ENCODE data around the gene DEDD. TPM values are rescaled to one million over a fixed set of nuclear protein-coding genes. Genes with fewer than 3 reads are reported as not detected.

Gene DEDD
- total and polyA plus RNA-seq, 2 experiments from 2014 or later, result 22.8 to 35.3 TPM

- TF ChIP-seq, protein P1, sequence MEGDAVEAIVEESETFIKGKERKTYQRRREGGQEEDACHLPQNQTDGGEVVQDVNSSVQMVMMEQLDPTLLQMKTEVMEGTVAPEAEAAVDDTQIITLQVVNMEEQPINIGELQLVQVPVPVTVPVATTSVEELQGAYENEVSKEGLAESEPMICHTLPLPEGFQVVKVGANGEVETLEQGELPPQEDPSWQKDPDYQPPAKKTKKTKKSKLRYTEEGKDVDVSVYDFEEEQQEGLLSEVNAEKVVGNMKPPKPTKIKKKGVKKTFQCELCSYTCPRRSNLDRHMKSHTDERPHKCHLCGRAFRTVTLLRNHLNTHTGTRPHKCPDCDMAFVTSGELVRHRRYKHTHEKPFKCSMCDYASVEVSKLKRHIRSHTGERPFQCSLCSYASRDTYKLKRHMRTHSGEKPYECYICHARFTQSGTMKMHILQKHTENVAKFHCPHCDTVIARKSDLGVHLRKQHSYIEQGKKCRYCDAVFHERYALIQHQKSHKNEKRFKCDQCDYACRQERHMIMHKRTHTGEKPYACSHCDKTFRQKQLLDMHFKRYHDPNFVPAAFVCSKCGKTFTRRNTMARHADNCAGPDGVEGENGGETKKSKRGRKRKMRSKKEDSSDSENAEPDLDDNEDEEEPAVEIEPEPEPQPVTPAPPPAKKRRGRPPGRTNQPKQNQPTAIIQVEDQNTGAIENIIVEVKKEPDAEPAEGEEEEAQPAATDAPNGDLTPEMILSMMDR (conservative IDR thresholded peaks at IDR 0.05; ENCODE audit: low read depth in 2 of 2), result peak; percentile 65 to 78
Observed at GRCh38 chr1:161071886-161072371, 60.5 kb downstream of the DEDD start (continued).

Small RNA genes lying within 50 kb of the gene (small RNA-seq; reads per million reads assigned to genes)
- gene RF01225 (ENCODE audit: low replicate concordance), result not detected

Other genes starting within 250 kb of the DEDD start
- gene ITLN1, start 247.5 kb downstream of the DEDD start, total RNA-seq (2014; rRNA removed; shearing (Covaris generic)), result not detected in 2 replicates
- not detected in 2 replicates for gene ITLN1, start 247.5 kb downstream of the DEDD start, polyA plus RNA-seq (2016; fragmentation: Nextera tagmentation; extraction: Ambion mirVana)
- gene ITLN2, start 177.9 kb downstream of the DEDD start, total RNA-seq (2014; rRNA removed; shearing (Covaris generic)), result 7.0 and 12.8 TPM in 2 replicates
- gene ITLN2, start 177.9 kb downstream of the DEDD start, polyA plus RNA-seq (2016; fragmentation: Nextera tagmentation; extraction: Ambion mirVana), result 7.2 and 8.0 TPM in 2 replicates
- 169 and 194 TPM in 2 replicates for gene F11R, start 111.5 kb downstream of the DEDD start, total RNA-seq (2014; rRNA removed; shearing (Covaris generic))
- 51.0 and 51.8 TPM in 2 replicates for gene F11R, start 111.5 kb downstream of the DEDD start, polyA plus RNA-seq (2016; fragmentation: Nextera tagmentation; extraction: Ambion mirVana)
- gene TSTD1, start 93.7 kb downstream of the DEDD start, total RNA-seq (2014; rRNA removed; shearing (Covaris generic)), result 94.9 and 102 TPM in 2 replicates
- gene TSTD1, start 93.7 kb downstream of the DEDD start, polyA plus RNA-seq (2016; fragmentation: Nextera tagmentation; extraction: Ambion mirVana), result 244 and 257 TPM in 2 replicates
- 71.7 and 74.8 TPM in 2 replicates for gene USF1, start 86.7 kb downstream of the DEDD start, total RNA-seq (2014; rRNA removed; shearing (Covaris generic))
- 23.6 and 23.8 TPM in 2 replicates for gene USF1, start 86.7 kb downstream of the DEDD start, polyA plus RNA-seq (2016; fragmentation: Nextera tagmentation; extraction: Ambion mirVana)
- gene ARHGAP30, start 62.8 kb downstream of the DEDD start, total RNA-seq (2014; rRNA removed; shearing (Covaris generic)), result 0.19 TPM in 1 of 2 replicates, not detected in the other
- gene ARHGAP30, start 62.8 kb downstream of the DEDD start, polyA plus RNA-seq (2016; fragmentation: Nextera tagmentation; extraction: Ambion mirVana), result 0.45 and 1.0 TPM in 2 replicates
- gene NECTIN4, start 43.1 kb downstream of the DEDD start, total RNA-seq (2014; rRNA removed; shearing (Covaris generic)), result not detected in 2 replicates
- gene NECTIN4, start 43.1 kb downstream of the DEDD start, polyA plus RNA-seq (2016; fragmentation: Nextera tagmentation; extraction: Ambion mirVana), result 0.16 and 0.42 TPM in 2 replicates
- gene KLHDC9, start 34.3 kb downstream of the DEDD start, total RNA-seq (2014; rRNA removed; shearing (Covaris generic)), result 5.6 and 6.3 TPM in 2 replicates
- 6.6 and 7.2 TPM in 2 replicates for gene KLHDC9, start 34.3 kb downstream of the DEDD start, polyA plus RNA-seq (2016; fragmentation: Nextera tagmentation; extraction: Ambion mirVana)
- 19.7 and 45.6 TPM in 2 replicates for gene PFDN2, start 14.6 kb downstream of the DEDD start, total RNA-seq (2014; rRNA removed; shearing (Covaris generic))
- gene PFDN2, start 14.6 kb downstream of the DEDD start, polyA plus RNA-seq (2016; fragmentation: Nextera tagmentation; extraction: Ambion mirVana), result 352 and 395 TPM in 2 replicates
- gene NIT1, start 14.6 kb downstream of the DEDD start, total RNA-seq (2014; rRNA removed; shearing (Covaris generic)), result 29.7 and 35.9 TPM in 2 replicates
- 38.0 and 43.0 TPM in 2 replicates for gene NIT1, start 14.6 kb downstream of the DEDD start, polyA plus RNA-seq (2016; fragmentation: Nextera tagmentation; extraction: Ambion mirVana)
- 41.4 and 57.5 TPM in 2 replicates for gene UFC1, start 21.3 kb upstream of the DEDD start, total RNA-seq (2014; rRNA removed; shearing (Covaris generic))
- 74.5 and 77.0 TPM in 2 replicates for gene UFC1, start 21.3 kb upstream of the DEDD start, polyA plus RNA-seq (2016; fragmentation: Nextera tagmentation; extraction: Ambion mirVana)
- gene USP21, start 26.8 kb upstream of the DEDD start, total RNA-seq (2014; rRNA removed; shearing (Covaris generic)), result 17.0 and 25.6 TPM in 2 replicates
- gene USP21, start 26.8 kb upstream of the DEDD start, polyA plus RNA-seq (2016; fragmentation: Nextera tagmentation; extraction: Ambion mirVana), result 17.9 and 20.0 TPM in 2 replicates
- gene PPOX, start 33.8 kb upstream of the DEDD start, total RNA-seq (2014; rRNA removed; shearing (Covaris generic)), result 24.7 and 26.5 TPM in 2 replicates
- 39.6 and 46.2 TPM in 2 replicates for gene PPOX, start 33.8 kb upstream of the DEDD start, polyA plus RNA-seq (2016; fragmentation: Nextera tagmentation; extraction: Ambion mirVana)
- gene B4GALT3, start 44.8 kb upstream of the DEDD start, total RNA-seq (2014; rRNA removed; shearing (Covaris generic)), result 32.4 and 35.8 TPM in 2 replicates
- 23.3 and 24.2 TPM in 2 replicates for gene B4GALT3, start 44.8 kb upstream of the DEDD start, polyA plus RNA-seq (2016; fragmentation: Nextera tagmentation; extraction: Ambion mirVana)
- gene ADAMTS4, start 66.4 kb upstream of the DEDD start, total RNA-seq (2014; rRNA removed; shearing (Covaris generic)), result 4.7 and 5.2 TPM in 2 replicates
- 1.3 and 1.7 TPM in 2 replicates for gene ADAMTS4, start 66.4 kb upstream of the DEDD start, polyA plus RNA-seq (2016; fragmentation: Nextera tagmentation; extraction: Ambion mirVana)
- 94.7 and 131 TPM in 2 replicates for gene NDUFS2, start 69.7 kb upstream of the DEDD start, total RNA-seq (2014; rRNA removed; shearing (Covaris generic))
- 54.0 and 56.7 TPM in 2 replicates for gene NDUFS2, start 69.7 kb upstream of the DEDD start, polyA plus RNA-seq (2016; fragmentation: Nextera tagmentation; extraction: Ambion mirVana)
- gene FCER1G, start 82.6 kb upstream of the DEDD start, total RNA-seq (2014; rRNA removed; shearing (Covaris generic)), result 0.74 TPM in 1 of 2 replicates, not detected in the other
- 0.57 and 1.1 TPM in 2 replicates for gene FCER1G, start 82.6 kb upstream of the DEDD start, polyA plus RNA-seq (2016; fragmentation: Nextera tagmentation; extraction: Ambion mirVana)
- not detected in 2 replicates for gene APOA2, start 91.0 kb upstream of the DEDD start, total RNA-seq (2014; rRNA removed; shearing (Covaris generic))
- gene APOA2, start 91.0 kb upstream of the DEDD start, polyA plus RNA-seq (2016; fragmentation: Nextera tagmentation; extraction: Ambion mirVana), result 2.7 TPM in 1 of 2 replicates, not detected in the other
- 12.9 and 22.3 TPM in 2 replicates for gene TOMM40L, start 93.4 kb upstream of the DEDD start, total RNA-seq (2014; rRNA removed; shearing (Covaris generic))
- 5.9 and 6.8 TPM in 2 replicates for gene TOMM40L, start 93.4 kb upstream of the DEDD start, polyA plus RNA-seq (2016; fragmentation: Nextera tagmentation; extraction: Ambion mirVana)
- not detected in 2 replicates for gene NR1I3, start 105.5 kb upstream of the DEDD start, total RNA-seq (2014; rRNA removed; shearing (Covaris generic))
- gene NR1I3, start 105.5 kb upstream of the DEDD start, polyA plus RNA-seq (2016; fragmentation: Nextera tagmentation; extraction: Ambion mirVana), result 0.40 and 0.50 TPM in 2 replicates
- 1.4 and 3.8 TPM in 2 replicates for gene PCP4L1, start 126.1 kb upstream of the DEDD start, total RNA-seq (2014; rRNA removed; shearing (Covaris generic))
- gene PCP4L1, start 126.1 kb upstream of the DEDD start, polyA plus RNA-seq (2016; fragmentation: Nextera tagmentation; extraction: Ambion mirVana), result 1.7 and 2.2 TPM in 2 replicates
- gene MPZ, start 177.3 kb upstream of the DEDD start, total RNA-seq (2014; rRNA removed; shearing (Covaris generic)), result 1.6 and 1.9 TPM in 2 replicates
- 2.2 and 4.0 TPM in 2 replicates for gene MPZ, start 177.3 kb upstream of the DEDD start, polyA plus RNA-seq (2016; fragmentation: Nextera tagmentation; extraction: Ambion mirVana)
- 84.4 and 126 TPM in 2 replicates for gene SDHC, start 181.7 kb upstream of the DEDD start, total RNA-seq (2014; rRNA removed; shearing (Covaris generic))
- gene SDHC, start 181.7 kb upstream of the DEDD start, polyA plus RNA-seq (2016; fragmentation: Nextera tagmentation; extraction: Ambion mirVana), result 107 and 141 TPM in 2 replicates
- gene CFAP126, start 235.2 kb upstream of the DEDD start, total RNA-seq (2014; rRNA removed; shearing (Covaris generic)), result not detected in 2 replicates
- not detected in 2 replicates for gene CFAP126, start 235.2 kb upstream of the DEDD start, polyA plus RNA-seq (2016; fragmentation: Nextera tagmentation; extraction: Ambion mirVana)